NB4 (cell line): ENCODE measurements around the gene LPP.

ENCODE experiments used
- MYC ChIP-seq: IDR thresholded peaks from 2 replicates; pipeline ENCODE4 v1.6.1; 2011; ENCODE audit warnings: low read depth, low read length
- POLR2A ChIP-seq: IDR thresholded peaks from 2 replicates; pipeline ENCODE4 v1.6.1; 2011; ENCODE audit warnings: mild to moderate bottlenecking; ENCODE audit not compliant: insufficient read length; ENCODE audit errors: extremely low read depth
- TF ChIP-seq, protein P1 (sequence below): IDR thresholded peaks from one replicate; pipeline ENCODE4 v1.5.1; 2012; ENCODE audit warnings: low read depth, low read length
- TF ChIP-seq, protein P2 (sequence below): IDR thresholded peaks from 2 replicates; pipeline ENCODE4 v1.6.1; 2011; ENCODE audit warnings: low read depth, low read length

DNA sequence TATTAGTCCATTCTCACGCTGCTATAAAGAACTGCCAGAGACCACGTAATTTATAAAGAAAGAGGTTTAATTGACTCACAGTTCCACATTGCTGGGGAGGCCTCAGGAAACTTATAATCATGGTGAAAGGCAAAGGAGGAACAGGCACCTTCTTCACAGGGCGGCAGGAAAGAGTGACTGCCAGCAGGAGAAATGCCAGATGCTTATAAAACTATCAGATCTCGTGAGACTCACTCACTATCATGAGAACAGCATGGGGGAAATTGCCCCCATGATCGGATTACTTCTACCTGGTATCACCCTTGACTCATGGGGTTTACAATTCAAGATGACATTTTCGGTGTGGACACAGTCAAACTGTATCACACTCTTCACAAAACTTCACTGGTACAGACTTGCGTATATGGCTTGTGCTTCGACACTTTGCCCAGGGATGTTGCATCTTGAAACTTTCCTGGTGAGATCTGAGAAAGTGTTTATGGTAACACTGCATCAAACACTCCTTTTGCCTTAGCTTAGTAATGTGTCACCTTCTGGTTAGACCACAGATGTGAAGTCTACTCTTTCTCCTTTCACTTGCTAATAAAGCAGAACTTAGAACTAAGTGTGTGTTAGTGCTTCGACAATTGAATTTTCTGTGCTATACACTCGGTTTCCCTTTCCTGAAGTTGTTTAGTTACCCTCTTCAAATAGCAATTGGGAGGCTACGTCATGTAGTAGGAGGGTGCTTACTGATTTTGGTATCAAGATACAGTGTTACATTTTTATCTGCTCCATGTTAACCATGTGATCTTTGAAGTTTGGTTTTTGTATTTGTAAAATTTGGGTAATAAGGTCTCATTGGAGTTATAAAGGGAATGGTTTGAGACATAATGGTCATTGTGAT lies 185.7 kb downstream of the LPP start:
- TF ChIP-seq, protein P1, sequence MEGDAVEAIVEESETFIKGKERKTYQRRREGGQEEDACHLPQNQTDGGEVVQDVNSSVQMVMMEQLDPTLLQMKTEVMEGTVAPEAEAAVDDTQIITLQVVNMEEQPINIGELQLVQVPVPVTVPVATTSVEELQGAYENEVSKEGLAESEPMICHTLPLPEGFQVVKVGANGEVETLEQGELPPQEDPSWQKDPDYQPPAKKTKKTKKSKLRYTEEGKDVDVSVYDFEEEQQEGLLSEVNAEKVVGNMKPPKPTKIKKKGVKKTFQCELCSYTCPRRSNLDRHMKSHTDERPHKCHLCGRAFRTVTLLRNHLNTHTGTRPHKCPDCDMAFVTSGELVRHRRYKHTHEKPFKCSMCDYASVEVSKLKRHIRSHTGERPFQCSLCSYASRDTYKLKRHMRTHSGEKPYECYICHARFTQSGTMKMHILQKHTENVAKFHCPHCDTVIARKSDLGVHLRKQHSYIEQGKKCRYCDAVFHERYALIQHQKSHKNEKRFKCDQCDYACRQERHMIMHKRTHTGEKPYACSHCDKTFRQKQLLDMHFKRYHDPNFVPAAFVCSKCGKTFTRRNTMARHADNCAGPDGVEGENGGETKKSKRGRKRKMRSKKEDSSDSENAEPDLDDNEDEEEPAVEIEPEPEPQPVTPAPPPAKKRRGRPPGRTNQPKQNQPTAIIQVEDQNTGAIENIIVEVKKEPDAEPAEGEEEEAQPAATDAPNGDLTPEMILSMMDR, result no peak
- TF ChIP-seq, protein P2, sequence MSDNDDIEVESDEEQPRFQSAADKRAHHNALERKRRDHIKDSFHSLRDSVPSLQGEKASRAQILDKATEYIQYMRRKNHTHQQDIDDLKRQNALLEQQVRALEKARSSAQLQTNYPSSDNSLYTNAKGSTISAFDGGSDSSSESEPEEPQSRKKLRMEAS, result no peak
- TF ChIP-seq POLR2A, result no peak
- no peak for TF ChIP-seq MYC
